Caki2 (cell line): ENCODE results near the gene ACTR3C. TPM values are rescaled to one million over a fixed set of nuclear protein-coding genes. Genes with fewer than 3 reads are reported as not detected.

Experiments used
- DNase-seq: peaks from one replicate; pipeline ENCODE4 v3.0.0-alpha.2; 2015; ENCODE audit warnings: low read depth
- in situ Hi-C: cut with HindIII; loops from 2 replicates; pipeline ENCODE4 v1.10.0; 2016; ENCODE audit warnings: low sequenced_read_pairs, low pct_unique_long_range_greater_than_20kb, mixed read lengths
- total RNA-seq: library from RNA; depleted of rRNA; stranded (reverse); fragments of >200 nt; shearing (Covaris generic); gene quantifications from 2 replicates; pipeline ENCODE4 v1.2.3, GENCODE V29; 2014; ENCODE audit warnings: low replicate concordance

ACTR3C gene
- total RNA-seq, 1 experiment from 2014 or later = 23.0 TPM

GRCh38 chr7:150339409-150339809, 16.1 kb upstream of the ACTR3C start:
- DNase-seq = peak; percentile 80
- in situ Hi-C loops = no loop called here

GRCh38 chr7:150338166-150338829, 15.0 kb upstream of the ACTR3C start:
- no peak for DNase-seq
- in situ Hi-C loops = no loop called here

GRCh38 chr7:150337659-150338081, 14.3 kb upstream of the ACTR3C start:
- no peak for DNase-seq
- in situ Hi-C loops = no loop called here

GRCh38 chr7:150337179-150337578, 13.8 kb upstream of the ACTR3C start:
- in situ Hi-C loops = no loop called here
- no peak for DNase-seq

- no peak for DNase-seq
- in situ Hi-C loops = no loop called here
Observed at GRCh38 chr7:150336746-150337145, 13.4 kb upstream of the ACTR3C start.

GRCh38 chr7:150335774-150336112, 12.4 kb upstream of the ACTR3C start:
- in situ Hi-C loops = no loop called here
- no peak for DNase-seq

- no peak for DNase-seq
- in situ Hi-C loops = no loop called here
Observed at GRCh38 chr7:150335108-150335773, 11.9 kb upstream of the ACTR3C start.

- no peak for DNase-seq
- in situ Hi-C loops = no loop called here
Observed at GRCh38 chr7:150334108-150334507, 10.8 kb upstream of the ACTR3C start.

GRCh38 chr7:150333659-150334058, 10.3 kb upstream of the ACTR3C start:
- in situ Hi-C loops = no loop called here
- no peak for DNase-seq

- no peak for DNase-seq
- in situ Hi-C loops = no loop called here
Observed at GRCh38 chr7:150332852-150333635, 9.7 kb upstream of the ACTR3C start.

GRCh38 chr7:150330211-150330885, 7.0 kb upstream of the ACTR3C start:
- in situ Hi-C loops = no loop called here
- DNase-seq = no peak

- in situ Hi-C loops = no loop called here
- no peak for DNase-seq
Observed at GRCh38 chr7:150329331-150330120, 6.2 kb upstream of the ACTR3C start.

GRCh38 chr7:150327308-150327707, 4.0 kb upstream of the ACTR3C start:
- in situ Hi-C loops = no loop called here

GRCh38 chr7:150326657-150327268, 3.4 kb upstream of the ACTR3C start:
- DNase-seq = peak; percentile 74
- in situ Hi-C loops = no loop called here

More at GRCh38 chr7:150327308-150327707, 4.0 kb upstream of the ACTR3C start:
- no peak for DNase-seq

- in situ Hi-C loops = no loop called here
- DNase-seq = no peak
Observed at GRCh38 chr7:150325901-150326300, 2.6 kb upstream of the ACTR3C start.

- DNase-seq = no peak
- in situ Hi-C loops = no loop called here
Observed at GRCh38 chr7:150325110-150325611, 1.8 kb upstream of the ACTR3C start.

GRCh38 chr7:150324373-150324961, 1.1 kb upstream of the ACTR3C start:
- DNase-seq = no peak
- in situ Hi-C loops = no loop called here
